B cell (primary cell): ENCODE measurements around the gene OSBPL5. TPM values are rescaled to one million over a fixed set of nuclear protein-coding genes. Genes with fewer than 3 reads are reported as not detected.

Experiments
- ATAC-seq: fragments of 200-7000 bp; cut with Tn5 transposase; one replicate; pipeline ENCODE4 v1.10.0; 2021; ENCODE audit warnings: low read depth, mild to moderate bottlenecking, moderate number of reproducible peaks, moderate library complexity
- CTCF ChIA-PET: fragments of 350-600 bp; sonication (Branson Sonifier 250); formaldehyde crosslinking; loops from one replicate; lab custom pipeline; 2021; ENCODE audit warnings: antibody characterized with exemption, inconsistent platforms; lab: Charles Lee
- POLR2A ChIA-PET: fragments of 350-600 bp; sonication (Branson Sonifier 250); formaldehyde crosslinking; loops from one replicate; lab custom pipeline; 2021; ENCODE audit warnings: antibody characterized with exemption; lab: Charles Lee
- DNase-seq: peaks from one replicate; pipeline ENCODE4 v3.0.0; 2013
- H2AFZ ChIP-seq: 2 replicates; pipeline ENCODE4 v1.6.1; 2012; ENCODE audit warnings: mild to moderate bottlenecking, low read depth, low read length; ENCODE audit not compliant: insufficient read depth, poor library complexity, severe bottlenecking
- H3K27ac ChIP-seq, 2 donors: 1 replicate in 1 of 2; 2 replicates in 1 of 2; pipeline ENCODE4 v1.5.1; 2012 to 2013; ENCODE audit warnings: low read length in 2 of 2, mild to moderate bottlenecking in 2 of 2, moderate library complexity in 1 of 2
- H3K27me3 ChIP-seq, 4 experiments: fragments of 200-600 bp in 1 of 4; sonication (generic) in 1 of 4; replicated peaks in 1 of 4; 1 replicate in 2 of 4; 2 replicates in 2 of 4; pipeline versions ENCODE4 v1.6.1 to v1.7.0; 2013 to 2016; ENCODE audit warnings: low read length in 3 of 4, mild to moderate bottlenecking in 2 of 4, mixed read lengths in 1 of 4, moderate library complexity in 1 of 4; ENCODE audit not compliant: insufficient read depth in 4 of 4, control insufficient read depth in 3 of 4; ENCODE audit errors: control extremely low read depth in 1 of 4
- H3K36me3 ChIP-seq, 2 experiments: replicated peaks in 1 of 2; 1 replicate in 1 of 2; 2 replicates in 1 of 2; pipeline versions ENCODE4 v1.6.1 to v1.7.1; 2013; ENCODE audit warnings: low read length in 1 of 2; ENCODE audit not compliant: insufficient read depth in 2 of 2, control insufficient read depth in 1 of 2; ENCODE audit errors: control extremely low read depth in 1 of 2, extremely low read depth in 1 of 2
- H3K4me1 ChIP-seq, 2 donors: fragments of 200-600 bp in 1 of 2; sonication (generic) in 1 of 2; 1 replicate in 1 of 2; 2 replicates in 1 of 2; pipeline versions ENCODE4 v1.5.1 to v1.6.1; 2013 to 2017; ENCODE audit warnings: low read length in 2 of 2; ENCODE audit not compliant: control insufficient read depth in 2 of 2, insufficient read depth in 2 of 2
- H3K4me2 ChIP-seq: replicated peaks from 2 replicates; pipeline ENCODE3; 2012; ENCODE audit warnings: mild to moderate bottlenecking, low read depth, low read length; ENCODE audit not compliant: poor library complexity, severe bottlenecking
- H3K4me3 ChIP-seq, 5 experiments: fragments of 200-600 bp in 1 of 5; sonication (generic) in 1 of 5; 1 replicate in 3 of 5; 2 replicates in 2 of 5; pipeline versions ENCODE4 v1.5.1 to v1.7.0; 2011 to 2016; ENCODE audit warnings: low read length in 4 of 5, mild to moderate bottlenecking in 4 of 5, low read depth in 2 of 5, control low read depth in 1 of 5, moderate library complexity in 1 of 5; ENCODE audit not compliant: insufficient read depth in 1 of 5; ENCODE audit errors: control extremely low read depth in 1 of 5, extremely low read depth in 1 of 5
- H3K79me2 ChIP-seq: fragments of 200-600 bp; sonication (generic); one replicate; pipeline ENCODE4 v1.6.0; 2016; ENCODE audit warnings: low read length; ENCODE audit not compliant: control insufficient read depth, insufficient read depth
- H3K9ac ChIP-seq: fragments of 200-600 bp; sonication (generic); 2 replicates; pipeline ENCODE4 v1.6.1; 2017; ENCODE audit warnings: mild to moderate bottlenecking, low read length, moderate library complexity
- H3K9me3 ChIP-seq, 3 donors: one replicate each; pipeline versions ENCODE4 v1.6.1 to v1.7.1; 2013; ENCODE audit warnings: low read length in 2 of 3; ENCODE audit not compliant: control insufficient read depth in 2 of 3, insufficient read depth in 1 of 3; ENCODE audit errors: control extremely low read depth in 1 of 3
- H4K20me1 ChIP-seq: 2 replicates; pipeline ENCODE4 v1.6.0; 2012; ENCODE audit warnings: mild to moderate bottlenecking, low read length; ENCODE audit not compliant: insufficient read depth, control insufficient read depth, poor library complexity, severe bottlenecking
- H3K27ac Mint-ChIP-seq: one replicate; pipeline ENCODE4 v1.8.0; 2021; ENCODE audit warnings: mixed read lengths
- H3K27me3 Mint-ChIP-seq: one replicate; pipeline ENCODE4 v1.8.0; 2021; ENCODE audit warnings: mixed read lengths
- H3K4me1 Mint-ChIP-seq: one replicate; pipeline ENCODE4 v1.8.0; 2021; ENCODE audit warnings: mixed read lengths
- H3K4me3 Mint-ChIP-seq: one replicate; pipeline ENCODE4 v1.8.0; 2021; ENCODE audit warnings: mixed read lengths
- H3K9me3 Mint-ChIP-seq: one replicate; pipeline ENCODE4 v1.8.0; 2022; ENCODE audit warnings: mixed read lengths; ENCODE audit not compliant: insufficient read depth
- CTCF ChIP-seq: fragments of 200-600 bp; IDR thresholded peaks from one replicate; pipeline ENCODE4 v1.8.0; 2022; ENCODE audit warnings: antibody characterized with exemption, mild to moderate bottlenecking
- EZH2 ChIP-seq: IDR thresholded peaks from 2 replicates; pipeline ENCODE4 v1.6.1; 2012; ENCODE audit warnings: borderline replicate concordance, low read depth, mild to moderate bottlenecking, moderate library complexity, low read length; ENCODE audit not compliant: insufficient read depth, poor library complexity, severe bottlenecking
- WGBS: methylation state at CpG from one replicate; pipeline ENCODE4 v1.1.5; 2013; ENCODE audit warnings: missing lambda C conversion rate; ENCODE audit not compliant: insufficient coverage; 5-methylcytosine and 5-hydroxymethylcytosine counted together
- intact Hi-C: fragments of 100-400 bp; cut with micrococcal nuclease; formaldehyde crosslinking; loops from one replicate; pipeline ENCODE4 v1.10.0; 2022
- polyA plus RNA-seq: library from polyadenylated mRNA; depleted of rRNA; stranded (reverse); fragments of >200 nt; gene quantifications from 2 replicates; pipeline ENCODE4 v1.2.3, GENCODE V29; 2012
- total RNA-seq, 2 donors: library from RNA; stranded (reverse); fragments of 120-200 nt in 1 of 2; gene quantifications; 1 replicate in 1 of 2; 2 replicates in 1 of 2; pipeline versions ENCODE4 v1.2.3 to v1.2.4, GENCODE V29; 2013 to 2022

Gene OSBPL5
- total and polyA plus RNA-seq, 2 donors (not counting 1 experiment from before 2014, with no cell fraction given) = 0.15 to 1.2 TPM

- Mint-ChIP-seq H3K27me3 (peaks cover 3% of the 10 kb centered on the region), H3K9me3 (peaks cover under 1% of the 10 kb centered on the region), H3K4me1 (no peaks in the 10 kb centered on the region), H3K27ac (no peak overlapping the region), H3K4me3 (no peak overlapping the region)
- H3K36me3 ChIP-seq = no peaks in the 10 kb centered on the region
- no peak overlapping the region for H3K9ac ChIP-seq
- POLR2A ChIA-PET = no interaction called here
- no peak overlapping the region for H3K27ac ChIP-seq
- ATAC-seq = no peak
- H3K4me2 ChIP-seq = no peak overlapping the region
- WGBS = 91% methylated on average over 10 of the region's 12 CpGs
- H3K9me3 ChIP-seq = peaks cover 0 to 8% (median 3%) of the 10 kb centered on the region in 3 donors
- H3K79me2 ChIP-seq = no peaks in the 10 kb centered on the region
- no peaks in the 10 kb centered on the region for H3K4me1 ChIP-seq
- no peak overlapping the region for H2AFZ ChIP-seq
- no peak for DNase-seq
- intact Hi-C loops = no loop called here
- no peak for TF ChIP-seq EZH2
- no peak for TF ChIP-seq CTCF
- no peaks in the 10 kb centered on the region for H4K20me1 ChIP-seq
- CTCF ChIA-PET = no interaction called here
- no peak overlapping the region for H3K4me3 ChIP-seq
- H3K27me3 ChIP-seq = no peaks in the 10 kb centered on the region
Measured at GRCh38 chr11:3181725-3182461, 16.8 kb upstream of the OSBPL5 start.

GRCh38 chr11:3180869-3181268 lies 15.8 kb upstream of the OSBPL5 start:
- peaks cover 8% of the 10 kb centered on the region for H3K9me3 Mint-ChIP-seq
- H3K4me1 ChIP-seq = no peaks in the 10 kb centered on the region

More at GRCh38 chr11:3180869-3181268, 15.8 kb upstream of the OSBPL5 start:
- ChIA-PET POLR2A (no interaction called here), CTCF (no interaction called here)
- no peaks in the 10 kb centered on the region for H3K36me3 ChIP-seq
- TF ChIP-seq EZH2 (no peak), CTCF (no peak)
- DNase-seq = no peak
- H3K9ac ChIP-seq = no peak overlapping the region
- Mint-ChIP-seq H3K4me1 (no peaks in the 10 kb centered on the region), H3K4me3 (no peak overlapping the region), H3K27ac (no peak overlapping the region), H3K27me3 (peaks cover 7% of the 10 kb centered on the region)
- no peak overlapping the region for H2AFZ ChIP-seq
- 88% methylated on average over 3 of the region's 5 CpGs for WGBS
- H4K20me1 ChIP-seq = no peaks in the 10 kb centered on the region
- intact Hi-C loops = no loop called here
- no peaks in the 10 kb centered on the region for H3K79me2 ChIP-seq
- peaks cover 2 to 13% (median 10%) of the 10 kb centered on the region in 3 donors for H3K9me3 ChIP-seq
- H3K4me3 ChIP-seq = no peak overlapping the region
- H3K4me2 ChIP-seq = no peak overlapping the region
- ATAC-seq = no peak
- no peaks in the 10 kb centered on the region for H3K27me3 ChIP-seq
- no peak overlapping the region for H3K27ac ChIP-seq
